Upper lobe of right lung (tissue), 1 donor: ENCODE results near the gene NRG2. TPM values are rescaled to one million over a fixed set of nuclear protein-coding genes. Genes with fewer than 3 reads are reported as not detected.
A peak's percentile ranks its signal among the peaks of the same experiment; 100 is the strongest.

Source experiments
- ATAC-seq: fragments of 200-7000 bp; cut with Tn5 transposase; one replicate; pipeline ENCODE4 v1.9.1; 2020; ENCODE audit warnings: mild to moderate bottlenecking, moderate library complexity
- DNase-seq: peaks from one replicate; pipeline ENCODE4 v3.0.0-alpha.2; 2020
- H3K27ac ChIP-seq: fragments of 200-600 bp; one replicate; pipeline ENCODE4 v1.8.0; 2022
- H3K27me3 ChIP-seq: fragments of 200-600 bp; one replicate; pipeline ENCODE4 v1.8.0; 2022; ENCODE audit warnings: mild to moderate bottlenecking
- H3K36me3 ChIP-seq: fragments of 200-600 bp; one replicate; pipeline ENCODE4 v1.8.0; 2022
- H3K4me1 ChIP-seq: fragments of 200-600 bp; one replicate; pipeline ENCODE4 v1.8.0; 2022
- H3K4me3 ChIP-seq: fragments of 200-600 bp; one replicate; pipeline ENCODE4 v1.8.0; 2022; ENCODE audit warnings: mild to moderate bottlenecking
- H3K9me3 ChIP-seq: fragments of 200-600 bp; one replicate; pipeline ENCODE4 v1.8.0; 2022
- CTCF ChIP-seq: fragments of 200-600 bp; IDR thresholded peaks from one replicate; pipeline ENCODE4 v1.8.0; 2022; ENCODE audit warnings: antibody characterized with exemption
- intact Hi-C: fragments of 100-400 bp; cut with DNase I; formaldehyde crosslinking; loops from one replicate; pipeline ENCODE4 v1.11.0; 2022
- total RNA-seq: library from RNA; stranded (reverse); fragmentation: NEBNext Ultra II Directional; extraction: Animal tissue kit (Norgen Biotek cat#: 25700); gene quantifications from one replicate; pipeline ENCODE4 v1.2.1, GENCODE V29; 2021
- donor health status: DM: no; HTN: yes; CAD: no; lungs with severe emphysema.

Gene NRG2
- total RNA-seq, 1 donor from 2014 or later = 1.4 TPM

- Histone ChIP-seq H3K27ac (no peak overlapping the region), H3K9me3 (no peaks in the 10 kb centered on the region), H3K4me3 (no peak overlapping the region), H3K27me3 (no peaks in the 10 kb centered on the region), H3K4me1 (no peaks in the 10 kb centered on the region), H3K36me3 (no peaks in the 10 kb centered on the region)
- intact Hi-C loops = no loop called here
- ATAC-seq (no peak), DNase-seq (peak; percentile 18)
- TF ChIP-seq CTCF = no peak
Observed at GRCh38 chr5:139954022-139954421, 89.1 kb downstream of the NRG2 start.

DNA sequence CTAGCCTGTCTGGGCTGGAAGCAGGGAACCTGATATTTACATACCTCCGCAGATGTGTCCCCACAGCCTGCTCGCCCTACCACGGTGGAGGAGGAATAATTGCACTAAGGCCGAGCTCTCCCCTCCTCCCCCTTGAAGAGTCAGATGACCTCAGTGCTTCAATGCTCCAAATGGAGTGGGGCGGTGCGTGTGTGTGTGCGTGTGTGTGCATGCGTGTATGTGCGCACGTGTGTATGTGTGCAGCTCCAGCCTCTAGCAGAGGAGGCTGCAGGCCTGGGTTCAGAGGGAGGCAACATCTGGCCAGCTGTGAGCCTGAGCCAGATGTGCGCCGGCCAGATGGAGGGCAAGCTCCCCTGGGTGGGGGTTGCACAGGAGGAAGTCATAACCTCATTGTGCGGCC lies 90.5 kb downstream of the NRG2 start:
- H3K27ac ChIP-seq = no peak overlapping the region
- no peak for DNase-seq

GRCh38 chr5:139951983-139952382 lies 91.1 kb downstream of the NRG2 start:
- Histone ChIP-seq H3K4me1 (no peaks in the 10 kb centered on the region), H3K36me3 (no peaks in the 10 kb centered on the region), H3K4me3 (no peak overlapping the region), H3K27me3 (no peaks in the 10 kb centered on the region), H3K9me3 (no peaks in the 10 kb centered on the region), H3K27ac (no peak overlapping the region)
- no peak for ATAC-seq
- intact Hi-C loops = no loop called here
- no peak for TF ChIP-seq CTCF
- DNase-seq = no peak

More for the DNA sequence above, 90.5 kb downstream of the NRG2 start:
- H3K27me3 ChIP-seq = no peaks in the 10 kb centered on the region
- intact Hi-C loops = no loop called here
- H3K9me3 ChIP-seq = no peaks in the 10 kb centered on the region
- no peak for ATAC-seq
- TF ChIP-seq CTCF = no peak
- H3K4me3 ChIP-seq = no peak overlapping the region
- no peaks in the 10 kb centered on the region for H3K4me1 ChIP-seq
- no peaks in the 10 kb centered on the region for H3K36me3 ChIP-seq

- ATAC-seq = no peak
- no peak for TF ChIP-seq CTCF
Observed at GRCh38 chr5:139951296-139951924, 91.7 kb downstream of the NRG2 start.

DNA sequence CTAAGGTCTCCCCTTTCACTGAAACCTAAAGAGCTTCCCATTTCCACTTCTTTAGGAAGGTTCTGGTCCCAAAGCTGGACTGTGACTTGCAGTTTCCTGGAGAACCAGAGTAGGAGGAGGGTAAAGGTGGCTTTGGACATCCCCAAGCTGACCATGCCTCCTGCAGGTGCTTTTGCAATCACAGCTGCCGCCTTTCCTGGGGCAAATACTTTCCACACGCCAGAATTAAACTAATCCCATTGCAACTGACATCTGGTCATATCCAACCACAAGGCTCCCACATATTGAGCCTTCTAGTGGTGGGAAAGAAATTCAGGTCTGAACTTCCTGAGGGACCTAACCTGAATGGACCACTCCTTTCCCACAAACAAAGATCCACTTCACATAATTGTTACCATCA lies 92.7 kb downstream of the NRG2 start:
- no peaks in the 10 kb centered on the region for H3K36me3 ChIP-seq
- no peak overlapping the region for H3K4me3 ChIP-seq
- TF ChIP-seq CTCF = no peak
- no peaks in the 10 kb centered on the region for H3K4me1 ChIP-seq
- intact Hi-C loops = no loop called here
- DNase-seq = no peak
- no peak overlapping the region for H3K27ac ChIP-seq
- H3K9me3 ChIP-seq = no peaks in the 10 kb centered on the region
- H3K27me3 ChIP-seq = no peaks in the 10 kb centered on the region
- ATAC-seq = no peak

More at GRCh38 chr5:139951296-139951924, 91.7 kb downstream of the NRG2 start:
- Histone ChIP-seq H3K27me3 (no peaks in the 10 kb centered on the region), H3K4me1 (no peaks in the 10 kb centered on the region), H3K9me3 (no peaks in the 10 kb centered on the region), H3K36me3 (no peaks in the 10 kb centered on the region), H3K4me3 (no peak overlapping the region), H3K27ac (no peak overlapping the region)
- DNase-seq = peak; percentile 19
- intact Hi-C loops = no loop called here

DNA sequence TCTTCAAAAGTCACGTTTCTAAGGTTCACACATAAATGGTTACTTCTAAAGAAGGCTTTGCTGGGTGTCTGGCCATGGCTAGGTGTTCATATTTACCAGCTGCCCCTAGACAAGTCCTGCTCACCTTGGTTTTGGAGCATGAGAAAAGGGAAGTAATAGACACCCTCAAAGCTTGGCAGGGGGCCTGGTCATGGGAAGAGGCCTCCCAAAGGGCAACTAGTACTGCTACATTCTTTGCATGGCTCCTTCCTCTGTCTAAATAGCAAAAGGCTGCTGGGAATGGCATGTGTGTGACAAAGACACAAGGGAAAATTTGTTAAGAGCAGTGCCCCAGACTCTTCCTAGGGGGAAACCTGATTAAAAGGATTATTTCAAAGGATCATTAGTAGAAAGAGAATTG lies 93.4 kb downstream of the NRG2 start:
- DNase-seq (peak; percentile 58), ATAC-seq (peak; percentile 62)
- intact Hi-C loops = no loop called here
- Histone ChIP-seq H3K27me3 (no peaks in the 10 kb centered on the region), H3K9me3 (no peaks in the 10 kb centered on the region), H3K27ac (no peak overlapping the region), H3K36me3 (no peaks in the 10 kb centered on the region), H3K4me1 (no peaks in the 10 kb centered on the region), H3K4me3 (no peak overlapping the region)
- no peak for TF ChIP-seq CTCF
